H1 (cell line): ENCODE data around the gene SDHAF2. TPM values are rescaled to one million over a fixed set of nuclear protein-coding genes. Genes with fewer than 3 reads are reported as not detected.

ENCODE experiments used
- CTCF ChIP-seq, 3 experiments: IDR thresholded peaks; 1 replicate in 2 of 3; 2 replicates in 1 of 3; pipeline versions ENCODE4 v1.5.1 to v1.6.1; 2011; ENCODE audit warnings: low read length in 3 of 3, mild to moderate bottlenecking in 3 of 3, inconsistent platforms in 2 of 3, low read depth in 1 of 3, moderate library complexity in 1 of 3; ENCODE audit not compliant: insufficient read depth in 1 of 3; ENCODE audit errors: control extremely low read depth in 1 of 3
- SP2 ChIP-seq: IDR thresholded peaks from 2 replicates; pipeline ENCODE4 v1.6.1; 2012; ENCODE audit warnings: mild to moderate bottlenecking, low read length, inconsistent platforms
- polyA plus RNA-seq, 7 experiments: library from polyadenylated mRNA; depleted of rRNA in 3 of 7; stranded (reverse) in 5 of 7; unstranded in 2 of 7; fragments of >200 nt in 5 of 7; fragments of 200-250 nt in 2 of 7; gene quantifications; 1 replicate in 5 of 7; 2 replicates in 1 of 7; 4 replicates in 1 of 7; pipeline versions ENCODE4 v1.2.1 to v1.2.3, GENCODE V29; 2011 to 2013; ENCODE audit warnings: missing spikeins in 2 of 7, mixed read lengths in 2 of 7
- total RNA-seq: library from RNA; stranded (reverse); fragmentation: NEBNext Ultra II Directional; extraction: Animal tissue kit (Norgen Biotek cat#: 25700); gene quantifications from 2 replicates; pipeline ENCODE4 v1.2.1, GENCODE V29; 2021

SDHAF2 gene
- total and polyA plus RNA-seq, 2 of the 8 experiments (the other 6 are each of a cell fraction or from before 2014, with no cell fraction given): 41.0 to 114 TPM

GRCh38 chr11:61486011-61486620, 56.2 kb downstream of the SDHAF2 start (continued):
- TF ChIP-seq CTCF (IDR thresholded peaks at IDR 0.05; ENCODE audit: control extremely low read depth in 1 of 3, insufficient read depth in 1 of 3, low read depth in 1 of 3, low read length in 3 of 3) (no peak), SP2 (no peak)
